Liver (tissue), 9 donors: Measurements from ENCODE around the gene SEMA5A. TPM values are rescaled to one million over a fixed set of nuclear protein-coding genes. Genes with fewer than 3 reads are reported as not detected.

Experiments
- DNase-seq: peaks from one replicate; pipeline ENCODE4 v3.0.0-alpha.2; 2017; ENCODE audit warnings: low spot score
- H3K27ac ChIP-seq, 2 donors: one replicate each; pipeline ENCODE4 v1.7.0; 2013; ENCODE audit warnings: inconsistent platforms in 2 of 2, low read length in 2 of 2, control low read depth in 1 of 2, low read depth in 1 of 2, mild to moderate bottlenecking in 1 of 2
- H3K27me3 ChIP-seq, 4 donors: one replicate each; pipeline versions ENCODE4 v1.6.1 to v1.7.0; 2013; ENCODE audit warnings: low read length in 3 of 4, inconsistent platforms in 1 of 4, mild to moderate bottlenecking in 1 of 4, moderate library complexity in 1 of 4; ENCODE audit not compliant: control insufficient read depth in 4 of 4, insufficient read depth in 4 of 4
- H3K36me3 ChIP-seq, 4 donors: one replicate each; pipeline versions ENCODE4 v1.6.1 to v1.7.0; 2013; ENCODE audit warnings: low read length in 3 of 4, mild to moderate bottlenecking in 3 of 4, low read depth in 1 of 4, moderate library complexity in 1 of 4; ENCODE audit not compliant: control insufficient read depth in 4 of 4, insufficient read depth in 3 of 4
- H3K4me1 ChIP-seq, 4 donors: one replicate each; pipeline versions ENCODE4 v1.6.1 to v1.7.0; 2013; ENCODE audit warnings: low read length in 3 of 4, mild to moderate bottlenecking in 3 of 4, moderate library complexity in 1 of 4; ENCODE audit not compliant: control insufficient read depth in 4 of 4, insufficient read depth in 4 of 4
- H3K4me3 ChIP-seq, 3 donors: one replicate each; pipeline versions ENCODE4 v1.6.1 to v1.7.0; 2013; ENCODE audit warnings: low read length in 3 of 3, control low read depth in 1 of 3, low read depth in 1 of 3, mild to moderate bottlenecking in 1 of 3
- H3K9ac ChIP-seq, 2 donors: one replicate each; pipeline ENCODE4 v1.7.0; 2013; ENCODE audit warnings: low read length in 2 of 2, mild to moderate bottlenecking in 2 of 2, moderate library complexity in 2 of 2, control low read depth in 1 of 2, low read depth in 1 of 2
- H3K9me3 ChIP-seq, 4 donors: one replicate each; pipeline versions ENCODE4 v1.6.1 to v1.7.0; 2013; ENCODE audit warnings: low read length in 3 of 4; ENCODE audit not compliant: control insufficient read depth in 4 of 4
- ATF3 ChIP-seq: IDR thresholded peaks from 2 replicates; pipeline ENCODE4 v1.6.1; 2016; ENCODE audit warnings: antibody characterized with exemption
- FOXA1 ChIP-seq: IDR thresholded peaks from 2 replicates; pipeline ENCODE4 v1.6.1; 2016; ENCODE audit warnings: antibody characterized with exemption
- FOXA2 ChIP-seq: IDR thresholded peaks from 2 replicates; pipeline ENCODE4 v1.6.1; 2016; ENCODE audit warnings: antibody characterized with exemption
- GABPA ChIP-seq, 2 donors: IDR thresholded peaks in 1 of 2; conservative IDR thresholded peaks in 1 of 2; 2 replicates each; pipeline ENCODE4 v1.6.1; 2016; ENCODE audit warnings: antibody characterized with exemption in 2 of 2, mild to moderate bottlenecking in 1 of 2, moderate library complexity in 1 of 2
- HNF4A ChIP-seq, 2 donors: conservative IDR thresholded peaks; 2 replicates each; pipeline ENCODE4 v1.6.1; 2016; ENCODE audit warnings: antibody characterized with exemption in 2 of 2, mild to moderate bottlenecking in 2 of 2
- HNF4G ChIP-seq: IDR thresholded peaks from 2 replicates; pipeline ENCODE4 v1.6.1; 2016; ENCODE audit warnings: antibody characterized with exemption
- NR2F2 ChIP-seq: IDR thresholded peaks from 2 replicates; pipeline ENCODE4 v1.6.1; 2016; ENCODE audit warnings: antibody characterized with exemption
- RAD21 ChIP-seq, 2 donors: IDR thresholded peaks; 2 replicates each; pipeline ENCODE4 v1.6.1; 2016; ENCODE audit warnings: antibody characterized with exemption in 2 of 2, mild to moderate bottlenecking in 2 of 2
- REST ChIP-seq: IDR thresholded peaks from 2 replicates; pipeline ENCODE4 v1.6.1; 2016; ENCODE audit warnings: antibody characterized with exemption, mild to moderate bottlenecking
- RXRA ChIP-seq, 2 donors: IDR thresholded peaks; 2 replicates each; pipeline ENCODE4 v1.6.1; 2017 to 2018; ENCODE audit warnings: antibody characterized with exemption in 2 of 2, mild to moderate bottlenecking in 1 of 2
- SP1 ChIP-seq: IDR thresholded peaks from 2 replicates; pipeline ENCODE4 v1.6.1; 2018; ENCODE audit warnings: antibody characterized with exemption, mild to moderate bottlenecking
- TAF1 ChIP-seq: conservative IDR thresholded peaks from 2 replicates; pipeline ENCODE4 v1.6.1; 2016; ENCODE audit warnings: antibody characterized with exemption, mild to moderate bottlenecking
- YY1 ChIP-seq: IDR thresholded peaks from 2 replicates; pipeline ENCODE4 v1.6.1; 2016; ENCODE audit warnings: antibody characterized with exemption, mild to moderate bottlenecking
- ZBTB33 ChIP-seq: IDR thresholded peaks from 2 replicates; pipeline ENCODE4 v1.6.1; 2016; ENCODE audit warnings: antibody characterized with exemption
- WGBS: extraction: QIAGEN DNeasy Blood & Tissue Kit; methylation state at CpG from one replicate; pipeline ENCODE4 v1.1.7; 2013; 5-methylcytosine and 5-hydroxymethylcytosine counted together
- polyA plus RNA-seq, 2 donors: library from polyadenylated mRNA; stranded (reverse) in 1 of 2; unstranded in 1 of 2; fragments of 200-250 nt in 1 of 2; fragments of >200 nt in 1 of 2; fragmentation: Nextera tagmentation in 1 of 2; extraction: Ambion mirVana in 1 of 2; gene quantifications; one replicate each; pipeline versions ENCODE4 v1.2.1 to v1.2.3, GENCODE V29; 2013 to 2015
- total RNA-seq, 2 donors: library from RNA; depleted of rRNA; stranded (reverse); fragments of >200 nt; gene quantifications; one replicate each; pipeline ENCODE4 v1.2.3, GENCODE V29; 2014
- donor health status: healthy.
- donor health status: healthy.
- donor health status: healthy.
- donor health status: healthy.
- donor health status: healthy.

Gene SEMA5A
- total and polyA plus RNA-seq, 4 donors = 1.1 to 5.8 (median 3.2) TPM

- no peak overlapping the region for H3K9ac ChIP-seq
- H3K9me3 ChIP-seq = no peaks in the 10 kb centered on the region
- no peak for TF ChIP-seq FOXA1
- TF ChIP-seq NR2F2 = no peak
- no peak for TF ChIP-seq RAD21 (IDR thresholded peaks at IDR 0.05)
- TF ChIP-seq SP1 = no peak
- TF ChIP-seq TAF1 = no peak
- no peak for TF ChIP-seq RXRA (IDR thresholded peaks at IDR 0.05)
- no peak for TF ChIP-seq HNF4G
- TF ChIP-seq HNF4A (conservative IDR thresholded peaks at IDR 0.05) = no peak
- TF ChIP-seq FOXA2 = no peak
- TF ChIP-seq ATF3 = no peak
- no peak for TF ChIP-seq GABPA (IDR thresholded peaks at IDR 0.05 in 1 of 2, conservative IDR thresholded peaks at IDR 0.05 in 1 of 2)
- TF ChIP-seq REST = no peak
- no peaks in the 10 kb centered on the region for H3K27me3 ChIP-seq
- H3K36me3 ChIP-seq = no peaks in the 10 kb centered on the region
- WGBS = 72% methylated on average over 1 of the region's 1 CpG
- DNase-seq = no peak
- no peak overlapping the region for H3K27ac ChIP-seq
- peaks cover 0 to 2% (median 0%) of the 10 kb centered on the region in 4 donors for H3K4me1 ChIP-seq
- no peak overlapping the region for H3K4me3 ChIP-seq
These were observed 180.4 kb downstream of the SEMA5A start for GRCh38 chr5:9365512-9365911.

GRCh38 chr5:9363449-9363848 is 182.4 kb downstream of the SEMA5A start:
- 72% methylated on average over 2 of the region's 2 CpGs for WGBS

More at GRCh38 chr5:9363449-9363848, 182.4 kb downstream of the SEMA5A start:
- DNase-seq = no peak
- H3K27me3 ChIP-seq = no peaks in the 10 kb centered on the region
- no peak for TF ChIP-seq FOXA1
- TF ChIP-seq ZBTB33 = no peak
- no peak for TF ChIP-seq YY1
- TF ChIP-seq ATF3 = no peak
- no peak overlapping the region for H3K27ac ChIP-seq
- H3K36me3 ChIP-seq = no peaks in the 10 kb centered on the region
- no peak overlapping the region for H3K4me3 ChIP-seq
- H3K4me1 ChIP-seq = peaks cover 0 to 2% (median 0%) of the 10 kb centered on the region in 4 donors
- H3K9me3 ChIP-seq = no peaks in the 10 kb centered on the region
- H3K9ac ChIP-seq = no peak overlapping the region
